GM19351 (cell line): ENCODE measurements around the gene GPR150.

ENCODE experiments used
- ATAC-seq: cut with Tn5 transposase; IDR thresholded peaks from one replicate; pipeline ENCODE4 v1.9.1; 2021; ENCODE audit warnings: mild to moderate bottlenecking, moderate library complexity; ENCODE audit not compliant: unreplicated experiment

GPR150 gene

DNA sequence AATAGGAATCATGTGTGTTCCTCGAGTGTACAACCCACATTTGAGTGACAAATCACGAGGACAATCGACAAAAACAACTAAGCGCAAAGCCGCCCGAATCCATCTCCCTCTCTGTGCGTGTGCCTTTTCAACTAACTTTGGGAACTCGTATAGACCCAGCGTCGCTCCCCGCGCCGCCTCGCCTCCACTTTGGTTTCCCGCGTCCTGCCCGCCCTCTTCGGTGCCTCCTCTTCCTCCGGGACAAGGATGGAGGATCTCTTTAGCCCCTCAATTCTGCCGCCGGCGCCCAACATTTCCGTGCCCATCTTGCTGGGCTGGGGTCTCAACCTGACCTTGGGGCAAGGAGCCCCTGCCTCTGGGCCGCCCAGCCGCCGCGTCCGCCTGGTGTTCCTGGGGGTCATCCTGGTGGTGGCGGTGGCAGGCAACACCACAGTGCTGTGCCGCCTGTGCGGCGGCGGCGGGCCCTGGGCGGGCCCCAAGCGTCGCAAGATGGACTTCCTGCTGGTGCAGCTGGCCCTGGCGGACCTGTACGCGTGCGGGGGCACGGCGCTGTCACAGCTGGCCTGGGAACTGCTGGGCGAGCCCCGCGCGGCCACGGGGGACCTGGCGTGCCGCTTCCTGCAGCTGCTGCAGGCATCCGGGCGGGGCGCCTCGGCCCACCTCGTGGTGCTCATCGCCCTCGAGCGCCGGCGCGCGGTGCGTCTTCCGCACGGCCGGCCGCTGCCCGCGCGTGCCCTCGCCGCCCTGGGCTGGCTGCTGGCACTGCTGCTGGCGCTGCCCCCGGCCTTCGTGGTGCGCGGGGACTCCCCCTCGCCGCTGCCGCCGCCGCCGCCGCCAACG lies at the start of gene GPR150:
GPR150 (plus strand) TSS at position 58 of the 840 bp plus-strand sequence; CDS start at position 247, 189 bp downstream.
- peak; percentile 64 for ATAC-seq

DNA sequence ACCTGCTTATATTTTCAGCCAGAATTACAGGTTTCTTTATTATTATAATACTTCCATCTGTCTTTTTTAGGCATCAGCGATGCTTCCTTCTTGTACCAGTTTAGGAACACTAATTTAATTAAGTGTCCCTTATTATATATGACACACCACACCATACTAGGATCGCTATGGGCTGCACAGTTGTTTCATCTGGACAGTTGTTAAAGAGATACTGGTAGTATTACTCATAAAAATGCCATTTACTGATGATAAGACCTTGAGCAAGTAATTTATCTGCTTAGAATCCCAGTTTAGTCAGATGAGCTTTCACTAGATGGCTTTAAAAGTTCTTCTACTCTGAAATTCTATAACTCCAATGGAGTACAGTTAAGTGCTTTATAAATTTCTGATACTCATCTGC lies 47.9 kb upstream of the GPR150 start:
- no peak for ATAC-seq

- no peak for ATAC-seq
These were observed 38.3 kb upstream of the GPR150 start for GRCh38 chr5:95581576-95581975.

DNA sequence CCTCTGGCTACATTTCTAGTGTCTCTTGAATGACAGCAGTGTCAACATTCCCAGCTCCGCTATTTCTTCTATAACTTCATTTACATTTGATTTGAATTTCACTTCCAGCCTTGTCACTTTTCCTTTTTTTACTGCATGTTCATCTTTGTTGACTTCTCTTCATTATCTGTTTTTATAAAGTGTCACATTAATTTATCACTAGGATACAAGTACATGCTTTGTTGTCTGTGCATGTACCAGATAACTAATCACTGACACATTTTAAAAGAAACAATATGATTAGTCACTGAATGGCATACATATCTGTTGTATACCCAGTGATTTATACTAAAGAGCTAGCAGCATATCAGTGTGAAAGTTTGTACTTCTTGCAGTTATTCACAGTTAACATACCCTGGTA lies 35.9 kb upstream of the GPR150 start:
- no peak for ATAC-seq

DNA sequence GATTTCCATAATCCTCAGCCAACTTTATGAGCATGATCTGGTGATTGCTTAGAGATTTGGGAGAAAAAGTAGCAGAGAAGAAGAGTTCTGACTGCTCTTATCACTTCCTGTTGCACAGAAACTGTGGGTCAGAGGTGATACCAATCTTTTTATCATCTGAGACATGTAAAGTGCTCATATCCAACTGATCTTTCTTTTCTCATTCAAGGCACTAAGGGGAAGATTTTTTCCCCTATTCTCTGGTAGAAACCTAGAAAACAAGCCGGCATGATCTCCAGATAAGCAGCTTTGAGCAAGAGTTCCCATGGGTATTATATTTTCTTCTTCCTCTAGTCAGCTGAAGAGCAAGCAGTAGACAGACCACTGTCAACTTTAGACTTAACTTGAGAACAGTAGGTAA lies 29.0 kb upstream of the GPR150 start:
- ATAC-seq, result peak; percentile 59

DNA sequence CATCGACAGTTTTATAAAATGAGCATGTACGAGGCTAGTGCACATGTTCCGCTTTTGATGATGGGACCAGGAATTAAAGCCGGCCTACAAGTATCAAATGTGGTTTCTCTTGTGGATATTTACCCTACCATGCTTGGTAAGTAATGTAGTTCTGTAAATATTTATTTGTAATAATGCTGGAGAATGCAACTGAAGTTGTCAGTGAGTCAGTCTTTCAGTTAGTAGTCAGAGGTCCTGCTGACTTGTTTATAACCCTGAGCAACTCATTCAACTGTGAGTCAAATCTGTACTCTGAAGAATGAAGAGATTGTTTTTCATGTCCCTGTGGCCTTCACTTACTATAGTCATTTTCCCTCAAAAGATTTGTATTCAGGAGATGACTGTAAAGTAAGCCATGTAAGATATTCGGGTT lies 28.4 kb upstream of the GPR150 start:
- peak; percentile 96 for ATAC-seq

DNA sequence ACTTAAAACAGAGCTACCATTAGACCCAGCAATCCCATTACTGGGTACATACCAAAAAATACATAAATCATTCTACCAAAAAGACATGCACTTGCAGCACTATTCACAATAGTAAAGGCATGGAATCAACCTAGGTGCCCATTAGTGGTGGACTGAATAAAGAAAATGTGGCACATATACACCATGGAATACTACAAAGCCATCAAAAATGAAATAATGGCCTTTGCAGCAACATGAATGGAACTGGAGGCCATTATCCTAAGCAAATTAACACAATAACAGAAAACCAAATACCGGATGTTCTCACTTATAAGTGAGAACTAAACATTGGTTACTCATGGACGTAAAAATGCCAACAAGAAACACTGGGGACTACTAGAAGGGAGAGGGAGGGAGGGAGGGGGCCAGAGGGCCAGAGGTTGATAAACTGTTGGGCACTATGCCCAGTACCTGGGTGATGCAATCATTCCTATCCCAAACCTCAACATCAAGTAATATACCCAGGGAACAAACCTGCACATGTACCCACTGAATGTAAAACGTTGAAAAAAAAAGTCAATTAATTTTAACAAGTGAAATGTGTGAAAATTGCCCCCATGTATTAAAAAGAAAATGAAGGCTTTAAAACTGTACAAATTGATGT lies 24.5 kb upstream of the GPR150 start:
- no peak for ATAC-seq

DNA sequence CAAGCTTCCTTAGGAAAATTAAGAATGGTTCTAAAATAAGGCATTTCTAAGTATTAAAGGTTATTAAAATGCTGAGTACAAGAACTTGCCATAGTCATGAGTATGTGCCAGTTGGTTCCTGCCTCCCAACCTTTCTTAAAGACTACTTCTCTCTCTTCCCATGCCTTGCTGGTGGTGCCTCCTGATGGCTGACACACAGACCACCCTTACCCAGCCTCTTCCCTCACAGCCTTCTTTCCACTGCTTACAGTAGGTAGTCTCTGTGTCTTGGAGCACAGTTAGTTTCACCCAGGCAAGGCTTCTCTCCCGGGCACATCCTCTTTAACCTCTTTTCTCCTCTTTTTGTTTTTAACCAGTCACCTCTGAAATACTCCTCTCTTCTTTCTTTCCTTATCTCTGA lies 20.6 kb upstream of the GPR150 start:
- ATAC-seq, result no peak

- ATAC-seq, result no peak
These were observed 19.3 kb upstream of the GPR150 start for GRCh38 chr5:95600557-95600956.

GRCh38 chr5:95605786-95606185 lies 14.1 kb upstream of the GPR150 start:
- no peak for ATAC-seq

GRCh38 chr5:95606419-95606818 lies 13.5 kb upstream of the GPR150 start:
- no peak for ATAC-seq

DNA sequence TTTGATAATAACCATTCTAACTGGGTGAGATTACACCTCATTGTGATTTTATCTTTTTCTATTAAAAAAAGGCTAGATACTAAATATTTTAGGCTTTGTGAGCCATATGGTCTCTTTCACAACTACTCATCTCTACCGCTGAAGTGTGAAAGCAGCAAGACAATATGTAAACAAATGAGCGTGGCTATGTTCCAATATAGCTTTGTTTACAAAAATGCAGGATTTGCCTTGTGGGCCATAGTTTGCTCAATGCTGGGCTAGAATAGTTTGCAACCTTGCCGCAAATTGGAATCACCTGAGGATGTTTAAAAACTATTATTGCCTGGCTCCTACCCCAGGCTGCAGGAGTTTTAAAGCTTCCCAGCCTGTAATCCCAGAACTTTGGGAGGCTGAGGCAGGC lies 10.2 kb upstream of the GPR150 start:
- ATAC-seq, result no peak

- ATAC-seq, result no peak
These were observed 9.3 kb upstream of the GPR150 start for GRCh38 chr5:95610546-95610945.

DNA sequence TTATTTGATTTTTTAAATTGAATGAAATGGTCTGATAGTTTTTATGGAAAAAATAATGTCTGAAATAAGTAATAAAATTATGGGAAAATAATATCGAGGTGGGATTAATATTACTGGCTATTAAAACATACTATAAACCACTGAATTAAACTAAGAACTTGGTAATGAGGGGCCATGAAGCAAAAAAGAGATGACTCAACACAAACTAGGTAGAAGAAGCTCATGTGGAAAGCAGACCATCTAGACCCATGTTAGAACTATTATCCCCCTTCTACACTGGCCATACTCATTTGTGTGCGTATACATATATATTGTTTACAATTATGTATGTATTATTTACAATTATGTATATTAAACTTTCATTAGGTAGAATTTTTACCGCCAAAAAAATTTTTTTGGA lies 8.5 kb upstream of the GPR150 start:
- ATAC-seq, result no peak

- no peak for ATAC-seq
These were observed 6.4 kb upstream of the GPR150 start for GRCh38 chr5:95613514-95613913.

DNA sequence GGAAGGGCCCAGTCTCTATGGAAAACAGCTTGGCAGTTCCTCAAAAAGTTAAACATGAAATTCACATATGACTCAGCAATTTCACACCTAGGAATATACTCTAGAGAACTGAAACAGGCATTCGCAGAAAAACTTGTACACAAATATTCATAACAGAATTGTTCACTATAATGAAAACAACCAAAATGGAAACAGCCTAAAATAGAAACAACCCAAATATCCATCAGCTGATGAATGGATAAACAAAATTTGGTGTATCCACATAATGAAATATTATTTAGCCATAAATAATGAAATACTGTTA lies 4.8 kb upstream of the GPR150 start:
- peak; percentile 63 for ATAC-seq

- no peak for ATAC-seq
These were observed 2.8 kb upstream of the GPR150 start for GRCh38 chr5:95617057-95617456.

- ATAC-seq, result no peak
These were observed 791 bp upstream of the GPR150 start for GRCh38 chr5:95619096-95619495.

DNA sequence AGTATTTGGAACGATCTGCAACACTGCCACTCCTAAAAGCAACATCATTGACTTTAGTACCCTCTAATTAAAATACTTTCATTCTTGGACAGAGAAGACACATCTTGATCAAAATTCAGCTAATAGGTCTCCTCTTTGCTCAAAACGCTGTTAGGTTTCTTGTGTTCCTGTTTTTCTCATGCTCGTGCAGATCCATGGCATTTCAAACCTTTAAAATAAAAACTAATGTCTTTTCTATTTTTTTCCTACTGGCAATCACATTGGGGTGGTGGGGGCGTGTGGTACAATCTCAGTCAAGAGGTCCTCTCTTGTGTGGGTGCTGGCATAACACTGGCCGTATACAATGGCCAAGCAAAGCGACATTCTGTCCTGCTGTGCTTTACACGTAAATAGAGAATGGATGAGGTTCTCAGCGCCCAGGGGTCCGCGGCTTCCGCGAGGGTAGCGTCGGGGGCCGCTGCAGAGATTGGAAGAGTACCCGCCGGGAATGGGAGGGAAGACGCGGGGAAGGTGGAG lies 315 bp upstream of the GPR150 start:
- ATAC-seq, result no peak

GRCh38 chr5:95620870-95621838 lies 1.3 kb downstream of the GPR150 start:
- ATAC-seq, result peak; percentile 43
